Measurements from ENCODE around the gene MNT.

The MNT gene

GRCh38 chr17:2399572-2400473, 1.0 kb downstream of the MNT start:
- DNase-seq (ENCODE audit: low read depth, low spot score): peak; percentile 87

GRCh38 chr17:2398655-2399571, 1.9 kb downstream of the MNT start:
- no peak for DNase-seq (ENCODE audit: low read depth, low spot score)
- TF ChIP-seq SUZ12 (IDR thresholded peaks at IDR 0.05; ENCODE audit: extremely low read depth, insufficient read depth, insufficient read length): no peak
- no peak for TF ChIP-seq ZNF274 (IDR thresholded peaks at IDR 0.05; ENCODE audit: low read depth, low read length)
- no peak for TF ChIP-seq YY1 (IDR thresholded peaks at IDR 0.05; ENCODE audit: insufficient read depth, insufficient read length)
- Histone ChIP-seq H3K4me3 (ENCODE audit: insufficient read length, low read depth) (peak overlapping the region; percentile 86), H3K9ac (ENCODE audit: insufficient read length, low read depth) (peak overlapping the region; percentile 88), H3K36me3 (ENCODE audit: insufficient read depth, insufficient read length, low read length) (no peaks in the 10 kb centered on the region), H3K27me3 (ENCODE audit: insufficient read depth, insufficient read length) (no peaks in the 10 kb centered on the region), H3K9me3 (ENCODE audit: insufficient read depth, low read length) (no peaks in the 10 kb centered on the region), H3K4me1 (ENCODE audit: insufficient read depth, insufficient read length) (peaks cover 44% of the 10 kb centered on the region)

More at GRCh38 chr17:2399572-2400473, 1.0 kb downstream of the MNT start:
- H3K36me3 ChIP-seq (ENCODE audit: insufficient read depth, insufficient read length, low read length): no peaks in the 10 kb centered on the region
- peak overlapping the region; percentile 86 for H3K4me3 ChIP-seq (ENCODE audit: insufficient read length, low read depth)
- no peaks in the 10 kb centered on the region for H3K9me3 ChIP-seq (ENCODE audit: insufficient read depth, low read length)
- TF ChIP-seq ZNF274 (IDR thresholded peaks at IDR 0.05; ENCODE audit: low read depth, low read length) (no peak), SUZ12 (IDR thresholded peaks at IDR 0.05; ENCODE audit: extremely low read depth, insufficient read depth, insufficient read length) (no peak), YY1 (IDR thresholded peaks at IDR 0.05; ENCODE audit: insufficient read depth, insufficient read length) (no peak)
- no peaks in the 10 kb centered on the region for H3K27me3 ChIP-seq (ENCODE audit: insufficient read depth, insufficient read length)
- H3K9ac ChIP-seq (ENCODE audit: insufficient read length, low read depth): peak overlapping the region; percentile 88
- peaks cover 39% of the 10 kb centered on the region for H3K4me1 ChIP-seq (ENCODE audit: insufficient read depth, insufficient read length)

GRCh38 chr17:2398182-2398581, 2.7 kb downstream of the MNT start:
- Histone ChIP-seq H3K27me3 (ENCODE audit: insufficient read depth, insufficient read length) (no peaks in the 10 kb centered on the region), H3K4me1 (ENCODE audit: insufficient read depth, insufficient read length) (peaks cover 44% of the 10 kb centered on the region), H3K9ac (ENCODE audit: insufficient read length, low read depth) (peak overlapping the region; percentile 69), H3K4me3 (ENCODE audit: insufficient read length, low read depth) (peak overlapping the region; percentile 40), H3K9me3 (ENCODE audit: insufficient read depth, low read length) (no peaks in the 10 kb centered on the region), H3K36me3 (ENCODE audit: insufficient read depth, insufficient read length, low read length) (no peaks in the 10 kb centered on the region)
- DNase-seq (ENCODE audit: low read depth, low spot score): no peak
- TF ChIP-seq YY1 (IDR thresholded peaks at IDR 0.05; ENCODE audit: insufficient read depth, insufficient read length) (no peak), ZNF274 (IDR thresholded peaks at IDR 0.05; ENCODE audit: low read depth, low read length) (no peak), SUZ12 (IDR thresholded peaks at IDR 0.05; ENCODE audit: extremely low read depth, insufficient read depth, insufficient read length) (no peak)

- peak overlapping the region; percentile 2 for H3K4me3 ChIP-seq (ENCODE audit: insufficient read length, low read depth)
Observed at GRCh38 chr17:2397247-2398171, 3.4 kb downstream of the MNT start.

GRCh38 chr17:2396568-2397246, 4.2 kb downstream of the MNT start:
- Histone ChIP-seq H3K9me3 (ENCODE audit: insufficient read depth, low read length) (no peaks in the 10 kb centered on the region), H3K9ac (ENCODE audit: insufficient read length, low read depth) (peak overlapping the region; percentile 88), H3K4me1 (ENCODE audit: insufficient read depth, insufficient read length) (peaks cover 37% of the 10 kb centered on the region), H3K27me3 (ENCODE audit: insufficient read depth, insufficient read length) (no peaks in the 10 kb centered on the region), H3K4me3 (ENCODE audit: insufficient read length, low read depth) (peak overlapping the region; percentile 43), H3K36me3 (ENCODE audit: insufficient read depth, insufficient read length, low read length) (no peaks in the 10 kb centered on the region)
- DNase-seq (ENCODE audit: low read depth, low spot score): peak; percentile 66
- TF ChIP-seq YY1 (IDR thresholded peaks at IDR 0.05; ENCODE audit: insufficient read depth, insufficient read length) (no peak), ZNF274 (IDR thresholded peaks at IDR 0.05; ENCODE audit: low read depth, low read length) (no peak), SUZ12 (IDR thresholded peaks at IDR 0.05; ENCODE audit: extremely low read depth, insufficient read depth, insufficient read length) (no peak)

More at GRCh38 chr17:2397247-2398171, 3.4 kb downstream of the MNT start:
- TF ChIP-seq SUZ12 (IDR thresholded peaks at IDR 0.05; ENCODE audit: extremely low read depth, insufficient read depth, insufficient read length): no peak
- TF ChIP-seq YY1 (IDR thresholded peaks at IDR 0.05; ENCODE audit: insufficient read depth, insufficient read length): no peak
- TF ChIP-seq ZNF274 (IDR thresholded peaks at IDR 0.05; ENCODE audit: low read depth, low read length): no peak
- Histone ChIP-seq H3K9ac (ENCODE audit: insufficient read length, low read depth) (peak overlapping the region; percentile 79), H3K4me1 (ENCODE audit: insufficient read depth, insufficient read length) (peaks cover 38% of the 10 kb centered on the region), H3K36me3 (ENCODE audit: insufficient read depth, insufficient read length, low read length) (no peaks in the 10 kb centered on the region), H3K27me3 (ENCODE audit: insufficient read depth, insufficient read length) (no peaks in the 10 kb centered on the region), H3K9me3 (ENCODE audit: insufficient read depth, low read length) (no peaks in the 10 kb centered on the region)
- no peak for DNase-seq (ENCODE audit: low read depth, low spot score)

GRCh38 chr17:2396192-2396567, 4.7 kb downstream of the MNT start:
- DNase-seq (ENCODE audit: low read depth, low spot score): no peak
- Histone ChIP-seq H3K4me1 (ENCODE audit: insufficient read depth, insufficient read length) (peaks cover 40% of the 10 kb centered on the region), H3K4me3 (ENCODE audit: insufficient read length, low read depth) (peak overlapping the region; percentile 43), H3K9ac (ENCODE audit: insufficient read length, low read depth) (peak overlapping the region; percentile 88), H3K9me3 (ENCODE audit: insufficient read depth, low read length) (no peaks in the 10 kb centered on the region), H3K36me3 (ENCODE audit: insufficient read depth, insufficient read length, low read length) (peaks cover 3% of the 10 kb centered on the region), H3K27me3 (ENCODE audit: insufficient read depth, insufficient read length) (no peaks in the 10 kb centered on the region)
- TF ChIP-seq ZNF274 (IDR thresholded peaks at IDR 0.05; ENCODE audit: low read depth, low read length): no peak
- no peak for TF ChIP-seq YY1 (IDR thresholded peaks at IDR 0.05; ENCODE audit: insufficient read depth, insufficient read length)
- TF ChIP-seq SUZ12 (IDR thresholded peaks at IDR 0.05; ENCODE audit: extremely low read depth, insufficient read depth, insufficient read length): no peak

All from NT2/D1 (cell line).